GM12878 (cell line): ENCODE data around the gene MYO15A. TPM values are rescaled to one million over a fixed set of nuclear protein-coding genes. Genes with fewer than 3 reads are reported as not detected.

Source experiments
- ATAC-seq: fragments of 200-7000 bp; cut with Tn5 transposase; 3 replicates; pipeline ENCODE4 v1.9.1; 2020; ENCODE audit warnings: mild to moderate bottlenecking, moderate library complexity
- BruUV-seq: library from RNA; stranded (reverse); fragments of 400-500 nt; replicated peaks from 2 replicates; lab custom pipeline; 2021; lab: Mats Ljungman, UMichigan
- CTCF ChIA-PET: fragments of 300-600 bp; sonication (Branson Sonifier 250); formaldehyde crosslinking; extraction: SDS; loops from one replicate; lab custom pipeline; 2021; ENCODE audit warnings: inconsistent platforms; lab: Yijun Ruan, JAX
- POLR2A ChIA-PET: fragments of 350-600 bp; formaldehyde crosslinking; extraction: SDS; loops from one replicate; lab custom pipeline; 2021; ENCODE audit warnings: inconsistent platforms; lab: Charles Lee
- RAD21 ChIA-PET: fragments of 300-600 bp; sonication (Branson Sonifier 250); formaldehyde crosslinking; loops from one replicate; lab custom pipeline; 2023; ENCODE audit warnings: antibody characterized with exemption; ENCODE audit not compliant: unreplicated experiment; lab: Charles Lee
- SMC1A ChIA-PET: fragments of 300-600 bp; sonication (Branson Sonifier 250); formaldehyde crosslinking; loops from one replicate; lab custom pipeline; 2023; ENCODE audit not compliant: unreplicated experiment, uncharacterized antibody; lab: Charles Lee
- DNase-seq: peaks from one replicate; pipeline ENCODE4 v3.0.0-alpha.2; 2011; ENCODE audit warnings: low read depth, low spot score
- FAIRE-seq: peaks from 3 replicates; lab custom pipeline; 2011; peaks lifted over from hg19 to GRCh38; lab: Jason Lieb, UNC
- H2AFZ ChIP-seq: 2 replicates; pipeline ENCODE4 v1.6.0; 2011; ENCODE audit warnings: low read depth, low read length, control low read depth; ENCODE audit not compliant: control insufficient read depth
- H3K27ac ChIP-seq: 2 replicates; pipeline ENCODE4 v1.5.1; 2011; ENCODE audit warnings: control low read depth; ENCODE audit not compliant: control insufficient read depth, insufficient read depth
- H3K27me3 ChIP-seq, 2 experiments: replicated peaks in 1 of 2; 2 replicates each; pipeline versions ENCODE4 v1.6.0 to v1.6.1; 2011; ENCODE audit warnings: low read length in 1 of 2; ENCODE audit not compliant: control insufficient read depth in 2 of 2, insufficient read depth in 2 of 2
- H3K36me3 ChIP-seq, 2 experiments: 2 replicates each; pipeline ENCODE4 v1.5.1; 2011; ENCODE audit warnings: low read length in 1 of 2; ENCODE audit not compliant: control insufficient read depth in 2 of 2, insufficient read depth in 2 of 2
- H3K4me1 ChIP-seq: 2 replicates; pipeline ENCODE4 v1.6.1; 2011; ENCODE audit warnings: mild to moderate bottlenecking, low read length, moderate library complexity, mixed read lengths; ENCODE audit not compliant: control insufficient read depth, insufficient read depth
- H3K4me2 ChIP-seq: 2 replicates; pipeline ENCODE4 v1.6.0; 2011; ENCODE audit warnings: control low read depth; ENCODE audit not compliant: control insufficient read depth, insufficient read depth
- H3K4me3 ChIP-seq: fragments of 200-600 bp; sonication (generic); 2 replicates; pipeline ENCODE4 v1.5.1; 2016
- H3K79me2 ChIP-seq: 2 replicates; pipeline ENCODE4 v1.6.0; 2011; ENCODE audit warnings: low read length; ENCODE audit not compliant: control insufficient read depth, insufficient read depth
- H3K9ac ChIP-seq: 2 replicates; pipeline ENCODE4 v1.8.0; 2011; ENCODE audit warnings: low read length, control low read depth, mixed read lengths; ENCODE audit not compliant: control insufficient read depth, insufficient read depth
- H3K9me3 ChIP-seq: replicated peaks from 3 replicates; pipeline ENCODE4 v1.5.1; 2011; ENCODE audit warnings: mild to moderate bottlenecking, low read length; ENCODE audit not compliant: control insufficient read depth, insufficient read depth
- H4K20me1 ChIP-seq: 2 replicates; pipeline ENCODE4 v1.6.0; 2011; ENCODE audit not compliant: control insufficient read depth, insufficient read depth
- ATF7 ChIP-seq: fragments of 450-650 bp; IDR thresholded peaks from 2 replicates; pipeline ENCODE4 v1.6.1; 2016; ENCODE audit warnings: low read depth, mild to moderate bottlenecking
- HDAC2 ChIP-seq: fragments of 200-600 bp; sonication (generic); IDR thresholded peaks from 2 replicates; pipeline ENCODE4 v1.6.1; 2017
- MTA2 ChIP-seq: fragments of 450-650 bp; IDR thresholded peaks from 2 replicates; pipeline ENCODE4 v1.6.1; 2016; ENCODE audit warnings: low read depth, mild to moderate bottlenecking, moderate library complexity
- SP1 ChIP-seq: IDR thresholded peaks from one replicate; pipeline ENCODE4 v1.6.1; 2011; ENCODE audit warnings: low read depth, low read length
- TCF3 ChIP-seq: IDR thresholded peaks from 2 replicates; pipeline ENCODE4 v1.6.1; 2012; ENCODE audit warnings: low read depth, mild to moderate bottlenecking, low read length, borderline replicate concordance; ENCODE audit not compliant: insufficient read depth
- ZBTB11 ChIP-seq: fragments of 450-650 bp; formaldehyde crosslinking; IDR thresholded peaks from 2 replicates; pipeline ENCODE4 v1.5.0; 2022; ENCODE audit warnings: mild to moderate bottlenecking, missing genetic modification characterization
- WGBS: methylation state at CpG from one replicate; pipeline ENCODE4 v1.1.6; 2016; ENCODE audit warnings: low lambda C conversion rate; ENCODE audit not compliant: insufficient replicate concordance, insufficient coverage; ENCODE audit errors: missing lambda C conversion rate; 5-methylcytosine and 5-hydroxymethylcytosine counted together
- in situ Hi-C: fragments of 300-500 bp; cut with MboI; formaldehyde crosslinking; loops from 9 replicates; pipeline ENCODE4 v1.14.3; 2018; ENCODE audit warnings: mixed read lengths
- intact Hi-C: fragments of 100-400 bp; cut with micrococcal nuclease; formaldehyde crosslinking; loops from one replicate; pipeline ENCODE4 v1.14.2; 2022; ENCODE audit not compliant: unreplicated experiment
- polyA plus RNA-seq, 11 experiments: library from polyadenylated mRNA; depleted of rRNA in 4 of 11; unstranded in 6 of 11; stranded (reverse) in 5 of 11; fragments of >200 nt; fragmentation: Nextera tagmentation in 4 of 11; fragmentation: Illumina TruSeq in 1 of 11; extraction: Ambion mirVana in 4 of 11; extraction: Trizol in 1 of 11; gene quantifications; 1 replicate in 1 of 11; 2 replicates in 10 of 11; pipeline versions ENCODE4 v1.2.1 to v1.2.3, GENCODE V29; 2011 to 2016; ENCODE audit warnings: inconsistent platforms in 2 of 11, missing spikeins in 2 of 11, low read depth in 1 of 11
- total RNA-seq, 4 experiments: library from RNA; depleted of rRNA in 3 of 4; stranded (reverse); fragments of >200 nt in 3 of 4; fragmentation: Illumina TruSeq in 1 of 4; extraction: Trizol in 1 of 4; gene quantifications; 2 replicates each; pipeline versions ENCODE4 v1.2.1 to v1.2.3, GENCODE V29; 2013 to 2021
- TF ChIP-seq, protein P1 (sequence below), 3 experiments: IDR thresholded peaks in 2 of 3; conservative IDR thresholded peaks in 1 of 3; 2 replicates each; pipeline ENCODE4 v1.5.1; 2011; ENCODE audit warnings: low read depth in 3 of 3, low read length in 3 of 3, mild to moderate bottlenecking in 3 of 3, control low read depth in 2 of 3, moderate library complexity in 2 of 3, inconsistent platforms in 1 of 3, mixed read lengths in 1 of 3; ENCODE audit not compliant: control insufficient read depth in 2 of 3, insufficient read depth in 1 of 3; ENCODE audit errors: extremely low read depth in 1 of 3

MYO15A gene
- total and polyA plus RNA-seq, 10 of the 15 experiments (the other 5 are each of a cell fraction or from before 2014, with no cell fraction given), result 0.03 to 0.77 (median 0.21) TPM; not detected in 4

DNA sequence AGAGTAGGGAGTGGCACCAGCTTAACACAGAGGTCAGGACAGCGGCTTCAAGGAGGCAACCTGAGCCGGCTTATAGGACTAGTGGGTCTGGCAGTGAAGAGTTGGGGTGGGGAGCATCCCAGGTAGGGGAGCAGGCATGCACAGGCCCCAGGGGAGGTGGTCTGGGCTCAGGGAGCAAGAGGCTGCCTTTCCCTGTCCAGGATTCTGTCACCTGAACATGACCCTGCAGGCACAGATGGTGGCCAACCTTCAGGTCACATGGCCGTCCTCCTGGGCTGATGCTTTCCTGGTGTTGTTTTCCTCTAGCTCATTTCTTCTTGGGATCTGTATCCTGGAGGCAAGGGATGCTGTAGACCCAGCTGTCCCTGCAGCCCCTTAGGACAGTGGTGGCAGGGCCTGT, 3.5 kb upstream of the MYO15A start:
- CTCF ChIA-PET, result no interaction called here
- H3K4me1 ChIP-seq, result no peaks in the 10 kb centered on the region
- ATAC-seq (no peak), FAIRE-seq (no peak)
- no TSS peak for BruUV-seq
- no peak overlapping the region for H3K4me2 ChIP-seq
- POLR2A ChIA-PET, result no interaction called here
- no peaks in the 10 kb centered on the region for H3K9me3 ChIP-seq
- H3K27me3 ChIP-seq, result no peaks in the 10 kb centered on the region
- no peak overlapping the region for H3K27ac ChIP-seq
- WGBS, result 83% methylated on average over 3 of the region's 3 CpGs
- H3K4me3 ChIP-seq, result no peak overlapping the region
- H3K9ac ChIP-seq, result no peak overlapping the region
- RAD21 ChIA-PET, result no interaction called here
- intact Hi-C loops, result no loop called here
- TF ChIP-seq HDAC2 (no peak), ZBTB11 (CRISPR knock-in tag) (no peak), MTA2 (no peak), ATF7 (no peak), SP1 (no peak), TCF3 (no peak)
- TF ChIP-seq, protein P1, sequence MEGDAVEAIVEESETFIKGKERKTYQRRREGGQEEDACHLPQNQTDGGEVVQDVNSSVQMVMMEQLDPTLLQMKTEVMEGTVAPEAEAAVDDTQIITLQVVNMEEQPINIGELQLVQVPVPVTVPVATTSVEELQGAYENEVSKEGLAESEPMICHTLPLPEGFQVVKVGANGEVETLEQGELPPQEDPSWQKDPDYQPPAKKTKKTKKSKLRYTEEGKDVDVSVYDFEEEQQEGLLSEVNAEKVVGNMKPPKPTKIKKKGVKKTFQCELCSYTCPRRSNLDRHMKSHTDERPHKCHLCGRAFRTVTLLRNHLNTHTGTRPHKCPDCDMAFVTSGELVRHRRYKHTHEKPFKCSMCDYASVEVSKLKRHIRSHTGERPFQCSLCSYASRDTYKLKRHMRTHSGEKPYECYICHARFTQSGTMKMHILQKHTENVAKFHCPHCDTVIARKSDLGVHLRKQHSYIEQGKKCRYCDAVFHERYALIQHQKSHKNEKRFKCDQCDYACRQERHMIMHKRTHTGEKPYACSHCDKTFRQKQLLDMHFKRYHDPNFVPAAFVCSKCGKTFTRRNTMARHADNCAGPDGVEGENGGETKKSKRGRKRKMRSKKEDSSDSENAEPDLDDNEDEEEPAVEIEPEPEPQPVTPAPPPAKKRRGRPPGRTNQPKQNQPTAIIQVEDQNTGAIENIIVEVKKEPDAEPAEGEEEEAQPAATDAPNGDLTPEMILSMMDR (IDR thresholded peaks at IDR 0.05 in 2 of 3, conservative IDR thresholded peaks at IDR 0.05 in 1 of 3; ENCODE audit: control insufficient read depth in 2 of 3, extremely low read depth in 1 of 3, insufficient read depth in 1 of 3, low read depth in 3 of 3, low read length in 3 of 3), result no peak
- TF ChIP-seq, all 136 proteins: peak for 0
- H2AFZ ChIP-seq, result no peak overlapping the region
- SMC1A ChIA-PET, result no interaction called here
- in situ Hi-C loops, result no loop called here
- H3K36me3 ChIP-seq, result peaks cover 5 to 8% of the 10 kb centered on the region in 2 experiments; a peak in 3 of 4 replicates
- no peaks in the 10 kb centered on the region for H4K20me1 ChIP-seq
- no peak for DNase-seq
- no peaks in the 10 kb centered on the region for H3K79me2 ChIP-seq
